GM12891 (cell line): ENCODE results near the gene RAB7A.
A peak's percentile ranks its signal among the peaks of the same experiment; 100 is the strongest.
"Not testable (repeated sequence)": the region's sequence is repeated elsewhere in the genome, so short reads cannot be mapped to it uniquely, and the experiment has no call there.

Source experiments
- DNase-seq: peaks from one replicate; pipeline ENCODE4 v3.0.0; 2011; ENCODE audit warnings: low spot score; ENCODE audit not compliant: insufficient read length
- FAIRE-seq: peaks from 2 replicates; lab custom pipeline; 2011; peaks lifted over from hg19 to GRCh38; lab: Jason Lieb, UNC
- PAX5 ChIP-seq: IDR thresholded peaks from 2 replicates; pipeline ENCODE4 v1.6.1; 2011; ENCODE audit warnings: low read length, moderate library complexity, mild to moderate bottlenecking; ENCODE audit not compliant: insufficient read depth, severe bottlenecking
- POLR2A ChIP-seq: IDR thresholded peaks from 2 replicates; pipeline ENCODE4 v1.6.1; 2011; ENCODE audit warnings: low read depth, low read length, control low read depth
- POLR2AphosphoS5 ChIP-seq: IDR thresholded peaks from 2 replicates; pipeline ENCODE4 v1.6.1; 2011; ENCODE audit warnings: low read depth, low read length, control low read depth
- POU2F2 ChIP-seq: IDR thresholded peaks from 2 replicates; pipeline ENCODE4 v1.6.1; 2011; ENCODE audit warnings: low read depth, mild to moderate bottlenecking, control low read depth, low read length, moderate library complexity
- SPI1 ChIP-seq: IDR thresholded peaks from 2 replicates; pipeline ENCODE4 v1.6.1; 2011; ENCODE audit warnings: low read depth, low read length, control low read depth
- TAF1 ChIP-seq: IDR thresholded peaks from 2 replicates; pipeline ENCODE4 v1.6.1; 2011; ENCODE audit warnings: low read depth, low read length, control low read depth

RAB7A gene

GRCh38 chr3:128814519-128815317 lies 88.7 kb downstream of the RAB7A start:
- FAIRE-seq (no peak), DNase-seq (no peak)
- TF ChIP-seq TAF1 (no peak), POLR2AphosphoS5 (no peak), SPI1 (peak; percentile 34; the same call in 1 of the 2 replicates), POLR2A (no peak), POU2F2 (no peak), PAX5 (no peak)

GRCh38 chr3:128815318-128816064 lies 89.5 kb downstream of the RAB7A start:
- TF ChIP-seq POU2F2 (no peak), POLR2A (no peak), PAX5 (no peak), POLR2AphosphoS5 (no peak), SPI1 (no peak)
- FAIRE-seq (no peak), DNase-seq (no peak)

DNA sequence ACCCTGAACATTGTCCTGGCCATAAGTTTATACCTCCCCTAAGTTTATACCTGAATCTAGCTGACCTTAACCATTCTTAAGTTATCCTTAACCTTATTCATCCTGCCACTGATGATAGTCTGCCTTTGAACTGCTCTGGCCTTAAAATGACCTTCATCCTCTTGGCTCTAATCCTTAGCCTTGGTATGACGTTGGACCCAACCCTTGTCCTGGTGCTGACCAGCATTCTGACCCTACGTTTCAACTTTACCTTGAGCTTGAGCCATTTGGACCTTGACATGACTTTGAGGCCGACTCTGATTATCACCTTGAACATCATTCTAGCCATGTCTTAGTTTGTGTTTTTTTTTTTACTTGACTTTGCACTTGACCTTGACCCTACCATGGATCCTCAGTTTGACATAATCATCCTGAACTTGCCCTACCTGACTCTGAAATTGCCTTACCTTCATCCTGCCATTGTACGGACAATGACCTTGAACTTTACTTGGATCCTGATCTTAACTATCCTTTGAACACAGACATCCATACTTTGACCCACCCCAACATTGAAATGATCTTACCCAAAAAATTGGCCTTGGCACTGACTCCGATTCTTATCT lies 92.3 kb downstream of the RAB7A start:
- DNase-seq: no peak
- no peak for FAIRE-seq
- no peak for TF ChIP-seq PAX5

GRCh38 chr3:128820252-128820839 lies 94.4 kb downstream of the RAB7A start:
- TF ChIP-seq SPI1: no peak
- no peak for TF ChIP-seq POU2F2
- TF ChIP-seq POLR2A: no peak
- no peak for TF ChIP-seq POLR2AphosphoS5
- no peak for TF ChIP-seq PAX5
- no peak for TF ChIP-seq TAF1
- DNase-seq (no peak), FAIRE-seq (no peak)

GRCh38 chr3:128823008-128823407 lies 97.0 kb downstream of the RAB7A start:
- TF ChIP-seq TAF1 (no peak), POLR2A (no peak)
- no peak for FAIRE-seq
- DNase-seq: no peak

DNA sequence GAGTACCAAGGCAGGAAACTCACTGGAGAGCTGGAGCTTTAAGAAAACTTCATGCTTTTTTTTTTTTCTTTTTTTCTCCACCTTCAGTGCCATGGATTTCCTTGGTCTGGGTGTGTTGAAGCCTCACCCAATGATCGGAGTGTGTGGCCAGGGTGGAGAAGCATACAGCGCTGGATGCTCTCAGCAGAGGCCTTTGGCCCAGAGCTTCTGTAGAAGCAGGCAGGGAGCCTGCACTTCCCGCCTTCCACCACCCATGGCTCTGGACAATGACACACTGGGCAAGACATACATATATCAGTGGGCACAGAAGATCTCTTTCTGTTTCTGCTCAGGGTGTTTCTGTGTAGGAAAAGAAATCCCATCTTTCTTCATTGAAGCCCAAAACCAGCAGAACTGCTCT lies 97.6 kb downstream of the RAB7A start:
- no peak for FAIRE-seq
- TF ChIP-seq TAF1 (no peak), PAX5 (no peak), SPI1 (no peak), POLR2AphosphoS5 (no peak), POLR2A (no peak), POU2F2 (no peak)
- no peak for DNase-seq

- FAIRE-seq (no peak), DNase-seq (no peak)
- TF ChIP-seq POLR2A (no peak), POLR2AphosphoS5 (no peak), POU2F2 (no peak), PAX5 (no peak), SPI1 (no peak), TAF1 (no peak)
Measured at GRCh38 chr3:128824132-128824850, 98.3 kb downstream of the RAB7A start.

GRCh38 chr3:128825117-128825725 lies 99.2 kb downstream of the RAB7A start:
- FAIRE-seq (no peak), DNase-seq (no peak)
- TF ChIP-seq POLR2A: no peak
- no peak for TF ChIP-seq SPI1
- no peak for TF ChIP-seq PAX5
- TF ChIP-seq POU2F2: no peak
- no peak for TF ChIP-seq TAF1
- no peak for TF ChIP-seq POLR2AphosphoS5

- not testable (repeated sequence) for DNase-seq, FAIRE-seq
Measured at GRCh38 chr3:128829087-128829486, 103.1 kb downstream of the RAB7A start.

GRCh38 chr3:128829925-128830625 lies 104.1 kb downstream of the RAB7A start:
- not testable (repeated sequence) for FAIRE-seq, DNase-seq

GRCh38 chr3:128830762-128831161 lies 104.8 kb downstream of the RAB7A start:
- FAIRE-seq, DNase-seq: not testable (repeated sequence)

DNA sequence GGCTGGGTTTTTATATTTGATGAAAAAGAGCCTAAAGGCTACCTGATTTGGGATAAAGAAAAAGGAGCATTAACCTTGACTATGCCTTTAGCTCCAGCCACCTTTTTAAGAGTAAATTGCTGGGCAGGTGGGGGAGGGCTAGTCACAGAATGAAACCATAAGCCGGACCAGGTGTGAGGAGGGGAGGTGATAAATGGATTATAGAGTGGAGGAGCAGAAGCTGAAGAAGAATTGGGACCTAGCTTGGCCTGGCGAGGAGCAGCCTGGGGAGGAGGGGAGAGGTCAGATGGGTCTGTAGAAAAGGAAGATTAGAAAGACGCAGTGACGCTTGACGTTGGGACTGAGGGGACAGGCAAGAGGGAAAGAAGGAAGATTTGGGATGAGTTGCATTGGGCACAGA lies 107.0 kb downstream of the RAB7A start:
- not testable (repeated sequence) for FAIRE-seq, DNase-seq
